Jurkat, Clone E6-1 (cell line): ENCODE results near the gene SEMA3A.

ENCODE experiments used
- DNase-seq: peaks from one replicate; pipeline ENCODE4 v3.0.0-alpha.2; 2011; ENCODE audit warnings: low read depth, low spot score
- H3K4me3 ChIP-seq: 2 replicates; pipeline ENCODE4 v1.5.1; 2011; ENCODE audit warnings: mild to moderate bottlenecking, low read length, control low read depth, moderate library complexity

SEMA3A gene

GRCh38 chr7:84123965-84124547, 70.5 kb downstream of the SEMA3A start:
- DNase-seq = no peak
- H3K4me3 ChIP-seq = no peak overlapping the region

DNA sequence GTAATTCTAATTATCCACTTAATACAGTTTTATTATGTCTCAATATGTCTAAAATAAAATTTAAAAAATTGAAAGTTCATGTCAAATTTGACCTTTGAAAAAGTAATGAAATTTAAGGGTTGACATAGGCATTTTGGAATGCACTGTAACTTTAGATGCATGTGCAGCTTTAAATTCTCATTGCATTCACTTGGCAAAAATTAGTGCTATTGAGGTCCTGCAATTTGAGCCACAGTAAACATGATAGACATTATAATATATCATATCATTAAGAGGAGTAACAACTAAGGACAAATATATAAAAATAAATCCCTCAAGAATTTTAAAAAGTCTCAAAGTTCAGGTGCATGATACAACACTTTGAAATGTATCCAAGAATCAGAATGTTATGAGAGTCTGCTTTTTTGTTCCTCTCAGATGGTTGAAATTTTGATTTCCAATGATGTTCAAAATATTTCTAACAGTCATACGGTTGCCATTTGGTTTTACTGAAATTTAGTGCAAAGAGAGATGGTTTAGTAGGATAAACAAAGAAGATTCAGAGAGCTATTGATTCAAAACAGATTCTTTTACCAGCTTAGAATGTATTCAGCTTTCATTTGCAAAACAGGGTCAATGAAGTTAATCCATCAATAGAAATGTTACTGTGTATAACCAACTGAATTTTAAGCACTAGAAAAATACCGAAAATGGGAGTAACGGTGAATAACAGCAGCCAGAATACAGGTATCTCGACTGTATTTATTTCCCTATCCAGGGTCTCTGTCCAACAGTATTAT, 71.8 kb downstream of the SEMA3A start:
- DNase-seq = no peak
- no peak overlapping the region for H3K4me3 ChIP-seq

DNA sequence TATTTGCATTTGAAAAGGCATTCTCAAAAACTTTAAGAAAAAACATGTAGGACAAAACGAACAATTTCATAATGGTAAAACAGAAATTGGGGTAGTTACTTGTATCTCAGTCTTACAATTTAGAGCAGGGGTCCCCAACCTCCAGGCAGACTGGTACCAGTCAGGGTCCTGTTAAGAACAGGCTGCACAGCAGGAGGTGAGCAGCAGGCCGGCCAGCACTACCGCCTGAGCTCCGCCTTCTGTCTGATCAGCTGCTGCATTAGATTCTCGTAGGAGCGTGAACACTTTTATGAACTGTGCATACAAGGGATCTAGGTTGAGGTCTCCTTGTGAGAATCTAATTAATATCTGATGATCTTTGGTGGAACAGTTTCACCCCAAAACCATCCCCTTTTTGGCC, 77.3 kb downstream of the SEMA3A start:
- H3K4me3 ChIP-seq = no peak overlapping the region
- DNase-seq = no peak

GRCh38 chr7:84113906-84114850, 80.4 kb downstream of the SEMA3A start:
- DNase-seq = no peak
- no peak overlapping the region for H3K4me3 ChIP-seq

GRCh38 chr7:84113286-84113685, 81.3 kb downstream of the SEMA3A start:
- no peak for DNase-seq
- H3K4me3 ChIP-seq = no peak overlapping the region

- no peak overlapping the region for H3K4me3 ChIP-seq
- DNase-seq = no peak
Measured at GRCh38 chr7:84112771-84113170, 81.8 kb downstream of the SEMA3A start.

GRCh38 chr7:84111842-84112241, 82.7 kb downstream of the SEMA3A start:
- no peak for DNase-seq
- H3K4me3 ChIP-seq = no peak overlapping the region

GRCh38 chr7:84110400-84110799, 84.2 kb downstream of the SEMA3A start:
- no peak overlapping the region for H3K4me3 ChIP-seq
- DNase-seq = no peak

GRCh38 chr7:84108787-84109186, 85.8 kb downstream of the SEMA3A start:
- no peak overlapping the region for H3K4me3 ChIP-seq
- no peak for DNase-seq

GRCh38 chr7:84108119-84108518, 86.5 kb downstream of the SEMA3A start:
- no peak overlapping the region for H3K4me3 ChIP-seq
- no peak for DNase-seq

GRCh38 chr7:84107259-84107658, 87.3 kb downstream of the SEMA3A start:
- H3K4me3 ChIP-seq = no peak overlapping the region
- no peak for DNase-seq

DNA sequence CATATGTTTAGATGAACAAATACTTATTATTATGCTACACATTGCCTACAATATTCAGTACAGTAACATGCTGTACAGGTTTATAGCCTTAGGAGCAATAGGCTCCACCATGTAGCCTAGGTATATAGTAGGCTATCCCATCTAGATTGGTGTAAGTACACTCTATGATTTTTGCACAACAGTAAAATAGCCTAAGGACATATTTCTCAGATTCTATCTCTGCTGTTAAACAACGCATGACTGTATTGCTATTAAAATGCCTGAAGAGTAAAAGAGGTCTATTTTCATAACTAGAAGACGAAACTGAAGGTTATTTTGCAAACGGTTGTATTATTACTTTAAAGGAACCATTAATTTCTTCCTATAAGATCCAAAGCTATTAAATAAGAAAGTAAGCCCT, 88.3 kb downstream of the SEMA3A start:
- H3K4me3 ChIP-seq = no peak overlapping the region
- no peak for DNase-seq

- DNase-seq = no peak
- no peak overlapping the region for H3K4me3 ChIP-seq
Measured at GRCh38 chr7:84105586-84105985, 89.0 kb downstream of the SEMA3A start.

DNA sequence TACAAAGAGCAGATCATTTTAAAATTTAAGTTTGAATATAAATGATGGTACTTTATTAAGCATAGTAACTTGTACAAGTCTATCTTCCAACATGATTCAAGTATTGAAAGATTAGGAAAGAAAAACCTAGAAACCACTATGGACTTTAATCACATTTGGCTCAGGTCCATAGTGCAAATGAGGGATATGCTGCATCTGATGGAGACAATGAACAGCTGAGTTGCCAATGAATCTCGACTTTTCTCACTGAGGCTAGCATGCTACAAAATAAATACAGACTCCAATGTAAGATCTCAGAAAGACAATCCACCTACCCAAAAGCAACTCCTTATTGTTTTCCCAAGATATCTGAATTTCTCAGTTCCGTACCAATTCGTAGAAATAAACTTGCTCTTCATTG, 89.8 kb downstream of the SEMA3A start:
- no peak for DNase-seq
- no peak overlapping the region for H3K4me3 ChIP-seq

GRCh38 chr7:84102213-84102612, 92.4 kb downstream of the SEMA3A start:
- H3K4me3 ChIP-seq = no peak overlapping the region
- no peak for DNase-seq

GRCh38 chr7:84100866-84101265, 93.7 kb downstream of the SEMA3A start:
- H3K4me3 ChIP-seq = no peak overlapping the region
- DNase-seq = no peak

GRCh38 chr7:84095971-84096370, 98.6 kb downstream of the SEMA3A start:
- DNase-seq = no peak
- H3K4me3 ChIP-seq = no peak overlapping the region

DNA sequence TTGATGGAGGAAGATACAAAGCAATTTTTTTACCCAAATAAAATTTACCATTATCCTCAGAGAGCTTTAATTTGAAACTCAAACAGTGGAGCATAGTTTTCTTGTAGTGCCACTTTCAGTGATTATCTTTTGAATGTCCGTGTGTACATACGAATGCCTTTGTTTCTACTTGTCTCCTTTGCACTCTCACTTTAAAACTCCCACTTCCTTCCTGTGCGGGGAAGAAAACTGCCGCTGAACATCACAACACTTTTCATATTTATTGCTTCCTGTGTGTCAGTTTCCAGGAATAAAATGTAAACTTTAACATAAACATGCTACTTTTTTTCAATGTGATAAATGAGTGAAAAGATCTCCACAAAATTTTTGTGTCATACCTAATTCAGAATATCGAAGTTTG, 102.4 kb downstream of the SEMA3A start:
- H3K4me3 ChIP-seq = no peak overlapping the region
- peak; percentile 73 for DNase-seq

DNA sequence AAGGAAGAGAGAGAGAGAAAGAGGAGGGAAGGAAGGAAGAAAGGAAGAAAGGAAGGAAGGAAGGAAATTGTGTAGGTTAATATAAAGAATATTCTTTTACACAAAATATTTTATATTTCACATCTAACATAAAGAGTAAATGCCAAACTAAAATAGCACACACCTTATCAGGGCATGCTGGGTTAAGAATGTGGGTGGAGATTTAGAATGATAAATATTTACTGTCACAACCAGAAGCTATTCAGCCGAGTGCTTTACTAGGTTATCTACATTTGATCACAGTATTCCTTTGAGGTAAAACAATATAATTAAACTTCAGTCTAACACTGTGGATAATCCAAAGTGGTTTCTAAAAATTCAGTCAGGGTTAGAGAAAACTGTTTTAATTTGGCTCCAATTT, 103.3 kb downstream of the SEMA3A start:
- no peak for DNase-seq
- H3K4me3 ChIP-seq = no peak overlapping the region

GRCh38 chr7:84088802-84089201, 105.8 kb downstream of the SEMA3A start:
- no peak overlapping the region for H3K4me3 ChIP-seq
- DNase-seq = no peak
